Measurements from ENCODE around the gene NVL.
"Not testable (repeated sequence)": the region's sequence is repeated elsewhere in the genome, so short reads cannot be mapped to it uniquely, and the experiment has no call there.

Gene NVL

GRCh38 chr1:224329842-224330753 is at the start of gene NVL:
Gene NVL (minus strand): TSS chr1:224330172. CDS start chr1:224330127, 45 bp downstream.
- peak; percentile 77 for DNase-seq

GRCh38 chr1:224378855-224379631 is 49.1 kb upstream of the NVL start:
- DNase-seq: no peak

DNA sequence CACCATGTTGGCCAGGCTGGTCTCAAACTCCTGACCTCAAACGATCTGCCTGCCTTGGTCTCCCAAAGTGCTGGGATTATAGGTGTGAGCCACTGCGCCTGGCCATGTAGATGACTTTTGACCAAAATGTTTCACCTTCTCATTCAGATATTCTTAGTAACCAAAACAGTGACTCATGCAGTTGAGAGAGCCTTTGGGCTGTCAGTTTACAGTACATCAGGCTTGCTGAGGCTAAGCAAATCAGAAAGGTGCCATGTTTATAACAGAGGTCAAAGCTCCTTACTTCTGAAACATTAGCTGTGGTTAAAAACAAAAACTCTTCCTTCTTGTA is 47.7 kb upstream of the NVL start:
- no peak for DNase-seq

DNA sequence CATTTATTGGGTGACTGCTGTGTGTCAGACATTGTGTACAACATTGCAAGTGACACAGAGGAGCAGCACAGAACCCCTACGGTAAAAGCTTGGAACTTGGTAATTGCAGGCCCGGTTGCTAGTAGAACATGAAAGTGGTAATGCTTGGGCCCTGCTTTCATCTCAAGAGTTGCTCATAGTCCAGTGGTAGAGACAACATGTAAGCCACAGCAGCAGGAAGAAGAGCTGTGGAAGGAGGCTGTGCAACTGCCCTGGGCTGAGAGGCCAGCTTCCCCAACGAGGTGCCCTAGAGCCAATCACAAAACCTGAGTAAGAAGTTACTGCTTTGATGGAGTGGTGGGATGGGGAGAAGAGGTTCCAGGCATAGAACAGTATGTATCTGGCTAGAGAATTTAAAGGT is 45.1 kb upstream of the NVL start:
- no peak for DNase-seq

DNA sequence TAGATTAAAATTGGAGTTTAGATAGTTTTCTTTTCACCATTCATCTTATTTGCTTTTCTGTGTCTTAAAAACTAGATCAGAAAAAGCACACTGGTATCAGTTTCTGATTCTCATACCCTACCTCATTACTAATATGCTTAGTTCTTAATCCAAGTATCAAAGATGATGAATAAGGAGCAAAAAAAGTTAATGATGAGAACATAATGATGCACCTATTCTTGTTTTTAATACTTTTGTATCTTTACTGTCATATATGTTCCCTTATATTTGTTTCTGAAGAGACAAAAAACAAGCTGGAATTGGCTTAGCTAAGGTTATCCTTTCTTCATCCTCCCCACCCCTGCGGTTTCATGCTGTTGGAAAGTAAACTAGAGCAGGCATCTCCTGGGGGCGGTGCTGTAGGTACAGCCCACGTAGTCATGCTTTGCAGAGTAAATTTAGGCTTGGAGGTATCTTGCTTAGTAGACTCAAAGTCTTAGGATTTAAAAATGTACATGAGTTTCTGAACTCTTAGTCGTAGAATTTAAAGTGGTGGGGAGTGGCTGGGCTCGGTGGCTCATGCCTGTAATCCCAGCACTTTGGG is 43.1 kb upstream of the NVL start:
- no peak for DNase-seq

DNA sequence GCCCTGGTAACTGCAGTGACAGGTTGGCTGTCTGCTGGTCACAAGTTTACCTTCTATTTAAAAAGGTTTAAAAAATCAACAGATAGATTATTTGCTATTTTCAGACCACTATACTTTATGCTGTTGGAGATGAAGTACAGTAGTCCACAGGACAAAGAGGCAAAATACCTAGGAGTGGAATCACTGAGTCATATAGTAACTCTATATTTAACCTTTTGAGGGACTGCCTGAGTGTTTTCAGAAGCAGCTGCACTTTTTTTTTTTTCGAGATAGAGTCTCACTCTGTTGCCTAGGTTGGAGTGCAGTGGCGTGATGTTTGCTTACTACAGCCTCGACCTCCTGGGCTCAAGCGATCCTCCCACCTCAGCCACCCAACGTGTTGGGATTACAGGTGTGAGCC is 38.4 kb upstream of the NVL start:
- DNase-seq: no peak

DNA sequence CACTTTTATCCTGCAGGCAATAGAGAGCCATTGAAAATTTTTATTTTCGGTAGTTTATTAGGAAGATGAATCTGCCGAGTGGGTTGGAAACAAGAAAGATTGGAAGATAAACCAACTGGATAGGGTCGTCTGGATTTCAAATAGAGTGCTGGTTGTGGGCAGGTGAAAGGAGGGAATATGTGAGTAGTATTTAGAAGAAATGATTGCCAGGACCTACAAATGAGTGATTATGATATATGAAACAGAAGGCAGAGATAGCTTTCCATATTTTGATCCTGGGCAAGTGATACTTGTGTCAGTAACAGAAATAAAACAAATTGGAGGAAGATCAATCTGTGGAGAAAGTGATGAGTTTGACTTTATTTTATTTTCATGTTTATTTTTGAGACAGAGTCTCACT is 29.2 kb upstream of the NVL start:
- no peak for DNase-seq

GRCh38 chr1:224358237-224358636 is 28.3 kb upstream of the NVL start:
- DNase-seq: no peak

DNA sequence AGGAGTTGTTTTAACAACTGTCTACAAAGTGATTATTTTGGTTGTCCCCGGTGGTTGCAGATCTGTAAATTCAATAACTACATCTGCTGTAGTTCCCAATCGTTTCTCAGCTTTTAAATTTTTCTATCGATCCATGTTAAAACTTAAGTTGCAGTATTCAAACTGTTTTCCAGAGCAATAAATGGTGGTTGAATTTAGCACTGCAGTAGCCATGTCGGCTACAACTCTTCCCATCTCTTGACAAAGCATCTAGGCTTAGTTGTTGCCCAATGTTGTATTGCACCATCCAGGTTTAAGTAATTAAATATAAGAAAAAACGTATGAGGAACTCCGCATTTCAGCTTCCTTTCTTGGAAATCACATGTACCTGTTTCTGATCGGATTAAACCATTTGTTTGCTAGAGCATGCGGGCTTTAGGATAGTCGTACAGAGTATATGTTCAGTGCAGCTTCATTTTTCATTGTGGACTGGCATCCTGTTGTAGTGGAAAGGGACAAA is 27.7 kb upstream of the NVL start:
- DNase-seq: no peak

DNA sequence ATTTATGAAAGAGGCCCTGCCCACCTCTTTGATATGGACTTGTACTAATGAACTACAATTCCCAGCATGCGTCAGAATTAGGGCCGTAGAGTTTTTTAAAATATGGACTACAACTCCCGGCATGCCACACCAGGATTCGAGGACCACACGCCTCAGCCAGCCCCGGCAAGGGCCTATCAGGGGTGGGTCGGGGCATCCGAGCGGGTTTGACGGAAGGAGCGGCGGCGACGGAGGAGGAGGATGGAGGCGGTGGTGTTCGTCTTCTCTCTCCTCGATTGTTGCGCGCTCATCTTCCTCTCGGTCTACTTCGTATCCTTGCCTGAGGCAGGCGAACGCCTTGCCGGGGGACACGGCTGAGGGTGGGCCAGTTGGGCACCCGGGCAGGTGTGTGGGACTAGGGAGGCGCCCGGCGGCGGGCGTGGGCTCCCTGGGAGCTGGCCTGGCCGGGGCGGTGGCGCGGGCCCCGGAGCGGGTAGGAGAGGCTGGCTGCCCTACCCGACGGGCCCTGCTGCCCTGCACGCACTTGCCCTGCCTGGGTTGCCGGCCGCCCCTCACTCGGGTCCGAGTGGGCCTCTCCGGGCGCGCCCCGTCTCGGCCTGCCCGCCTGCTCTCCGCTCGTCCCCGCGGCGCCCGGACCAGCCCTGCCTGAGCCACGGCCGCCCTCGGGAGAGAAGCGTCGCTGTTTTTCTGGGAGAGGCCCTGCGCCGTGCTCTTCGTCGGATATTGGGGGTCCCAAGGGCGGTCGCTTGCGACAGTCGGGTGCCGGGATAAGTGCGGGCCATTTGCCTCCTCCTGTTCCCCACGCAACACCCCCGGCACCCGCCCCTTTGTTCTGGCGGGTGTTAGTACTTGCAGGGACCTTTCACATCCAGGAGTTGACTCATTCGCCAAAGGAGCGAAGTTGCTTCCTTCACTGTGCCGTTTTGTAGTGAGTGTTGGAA is 27.0 kb upstream of the NVL start, which contains the start of gene CNIH4:
TSS of gene CNIH4 (plus strand) at position 195 of the 941 bp plus-strand sequence. CDS start at position 241, 46 bp downstream.
- peak; percentile 87 for DNase-seq

DNA sequence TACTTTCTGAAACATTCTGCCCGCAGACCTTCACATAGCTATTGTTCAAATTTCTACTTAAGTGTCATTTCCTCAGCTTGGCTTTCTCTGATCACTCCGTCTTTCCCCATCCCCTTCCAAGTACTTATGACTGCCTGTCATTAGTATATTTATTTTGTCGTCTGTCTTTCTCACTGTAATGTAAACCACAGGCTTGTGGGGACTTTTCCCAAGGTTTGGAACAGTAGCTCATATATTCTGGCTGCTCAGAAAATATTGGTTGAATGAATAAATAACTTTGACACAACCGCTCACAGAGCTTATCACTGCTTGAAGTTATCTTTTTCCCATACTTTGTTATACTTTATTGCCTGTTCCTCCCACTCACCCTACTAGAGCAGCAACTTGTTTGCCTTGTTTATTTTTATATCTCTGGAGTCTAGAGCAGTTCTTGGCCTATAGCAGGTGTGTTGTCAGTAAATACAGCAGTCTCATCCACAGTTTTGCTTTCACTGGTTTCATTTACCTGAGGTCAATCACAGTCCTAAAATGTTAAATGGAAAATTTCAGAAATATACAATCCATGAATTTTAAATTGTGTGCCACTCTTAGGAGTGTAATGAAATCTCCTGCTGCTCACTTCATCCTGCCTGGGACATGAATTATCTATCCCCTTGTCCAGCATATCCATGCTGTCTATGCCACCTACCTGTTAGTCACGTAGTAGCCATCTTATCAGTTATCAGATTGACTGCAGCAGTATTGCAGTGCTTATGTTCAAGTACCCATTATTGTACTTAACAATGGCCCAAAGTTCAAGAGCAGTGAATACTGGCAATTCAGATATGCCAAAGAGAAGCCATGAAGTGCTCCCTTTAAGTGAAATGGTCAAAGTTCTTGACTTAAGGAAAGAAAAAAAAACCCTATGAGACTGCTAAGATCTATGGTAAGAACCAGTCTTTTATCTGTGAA is 24.3 kb upstream of the NVL start:
- no peak for DNase-seq

- not testable (repeated sequence) for DNase-seq
These were observed 22.6 kb upstream of the NVL start for GRCh38 chr1:224352436-224353085.

GRCh38 chr1:224349716-224350115 is 19.7 kb upstream of the NVL start:
- not testable (repeated sequence) for DNase-seq

DNA sequence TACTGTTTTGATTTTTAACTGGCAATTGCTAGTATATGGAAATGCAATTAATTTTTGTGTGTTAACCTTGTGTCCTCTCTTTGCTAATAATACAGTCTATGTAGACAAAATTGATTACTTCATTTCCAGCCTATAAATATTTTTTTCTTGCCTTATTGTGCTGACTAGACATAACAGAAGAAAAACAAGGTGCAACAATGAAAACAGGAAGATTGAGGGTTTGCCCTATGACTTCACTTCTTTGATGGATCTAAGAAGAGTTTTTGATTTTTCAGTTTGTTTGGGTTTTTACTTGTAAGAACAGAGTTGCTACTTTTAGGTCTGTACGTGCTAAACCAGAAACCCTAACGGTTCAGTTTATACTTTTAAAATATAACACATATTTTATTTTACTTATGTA is 18.2 kb upstream of the NVL start:
- DNase-seq: no peak

GRCh38 chr1:224343679-224344078 is 13.7 kb upstream of the NVL start:
- DNase-seq: no peak

GRCh38 chr1:224340453-224341384 is 10.7 kb upstream of the NVL start:
- not testable (repeated sequence) for DNase-seq

- DNase-seq: no peak
These were observed 9.6 kb upstream of the NVL start for GRCh38 chr1:224339442-224340033.

DNA sequence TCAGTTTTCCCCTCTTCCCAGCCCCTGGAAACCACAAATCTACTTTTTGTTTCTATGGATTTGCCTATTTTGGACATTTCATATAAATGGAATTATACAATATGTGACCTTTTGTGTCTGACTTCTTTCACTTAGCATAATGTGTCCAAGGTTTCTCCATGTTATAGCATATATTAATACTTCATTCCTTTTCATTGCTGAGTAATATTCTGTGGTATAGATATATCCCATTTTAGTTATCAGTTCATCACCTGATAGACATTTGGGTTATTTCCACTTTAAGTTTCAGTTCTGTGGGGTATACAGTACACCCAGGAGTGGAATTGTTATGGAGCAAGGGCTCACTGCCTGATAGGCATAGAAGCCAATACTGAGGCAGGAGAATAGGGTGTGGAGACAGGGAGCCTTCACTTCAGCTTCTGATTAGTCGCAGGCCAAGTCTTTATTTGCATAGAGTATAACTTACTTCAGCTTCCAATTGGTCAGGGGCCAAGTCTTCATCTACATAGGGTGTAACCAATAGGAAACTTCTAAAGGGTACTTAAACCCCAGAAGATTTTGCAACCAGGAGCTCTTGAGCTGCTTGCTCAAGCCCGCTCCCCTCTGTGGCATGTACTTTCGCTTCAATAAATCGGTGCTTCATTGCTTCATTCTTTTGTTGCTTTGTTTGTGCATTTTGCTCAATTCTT is 8.3 kb upstream of the NVL start:
- DNase-seq: no peak
